NCI-H345 treated with DMSO at 0.1 percent for 48 hours (cell line): Measurements from ENCODE around the gene R3HDM2.
"Not testable (repeated sequence)": the region's sequence is repeated elsewhere in the genome, so short reads cannot be mapped to it uniquely, and the experiment has no call there.

Experiments
- DNase-seq: peaks from one replicate; lab custom pipeline; 2025; ENCODE audit not compliant: unreplicated experiment; lab: John Stamatoyannopoulos, UW

R3HDM2 gene

GRCh38 chr12:57276233-57276632, 154.6 kb downstream of the R3HDM2 start:
- not testable (repeated sequence) for DNase-seq

- no peak for DNase-seq
Observed at GRCh38 chr12:57273516-57273915, 157.3 kb downstream of the R3HDM2 start.

GRCh38 chr12:57272337-57273151, 158.3 kb downstream of the R3HDM2 start:
- no peak for DNase-seq

GRCh38 chr12:57270966-57271470, 159.8 kb downstream of the R3HDM2 start:
- no peak for DNase-seq

- no peak for DNase-seq
Observed at GRCh38 chr12:57268264-57268663, 162.6 kb downstream of the R3HDM2 start.

GRCh38 chr12:57266681-57267080, 164.2 kb downstream of the R3HDM2 start:
- no peak for DNase-seq

- DNase-seq, result no peak
Observed at GRCh38 chr12:57263096-57263495, 167.7 kb downstream of the R3HDM2 start.

GRCh38 chr12:57262126-57262822, 168.6 kb downstream of the R3HDM2 start:
- DNase-seq, result no peak

- DNase-seq, result peak; percentile 81
Observed at GRCh38 chr12:57261428-57261865, 169.4 kb downstream of the R3HDM2 start.

GRCh38 chr12:57260366-57260765, 170.5 kb downstream of the R3HDM2 start:
- DNase-seq, result no peak

- no peak for DNase-seq
Observed at GRCh38 chr12:57258977-57259970, 171.6 kb downstream of the R3HDM2 start.

GRCh38 chr12:57255916-57256315, 174.9 kb downstream of the R3HDM2 start:
- no peak for DNase-seq

GRCh38 chr12:57254506-57255280, 176.2 kb downstream of the R3HDM2 start:
- DNase-seq, result no peak

GRCh38 chr12:57250956-57251355, 179.9 kb downstream of the R3HDM2 start, which contains the start of gene STAC3:
Gene STAC3, minus strand, starts transcription at chr12:57251187. Its CDS starts 1,551 bp downstream, at chr12:57249636.
- DNase-seq, result no peak

- DNase-seq, result no peak
Observed at GRCh38 chr12:57250541-57250940, 180.3 kb downstream of the R3HDM2 start.

GRCh38 chr12:57248934-57249742, 181.7 kb downstream of the R3HDM2 start:
- no peak for DNase-seq

- DNase-seq, result no peak
Observed at GRCh38 chr12:57247041-57247440, 183.8 kb downstream of the R3HDM2 start.

- no peak for DNase-seq
Observed at GRCh38 chr12:57244312-57244696, 186.5 kb downstream of the R3HDM2 start.
